HG02763 (cell line): ENCODE data around the gene CLK1.
"Not testable (repeated sequence)": the region's sequence is repeated elsewhere in the genome, so short reads cannot be mapped to it uniquely, and the experiment has no call there.

ENCODE experiments used
- ATAC-seq: cut with Tn5 transposase; IDR thresholded peaks from one replicate; pipeline ENCODE4 v1.9.1; 2021; ENCODE audit warnings: mild to moderate bottlenecking, moderate library complexity; ENCODE audit not compliant: unreplicated experiment

CLK1 gene

DNA sequence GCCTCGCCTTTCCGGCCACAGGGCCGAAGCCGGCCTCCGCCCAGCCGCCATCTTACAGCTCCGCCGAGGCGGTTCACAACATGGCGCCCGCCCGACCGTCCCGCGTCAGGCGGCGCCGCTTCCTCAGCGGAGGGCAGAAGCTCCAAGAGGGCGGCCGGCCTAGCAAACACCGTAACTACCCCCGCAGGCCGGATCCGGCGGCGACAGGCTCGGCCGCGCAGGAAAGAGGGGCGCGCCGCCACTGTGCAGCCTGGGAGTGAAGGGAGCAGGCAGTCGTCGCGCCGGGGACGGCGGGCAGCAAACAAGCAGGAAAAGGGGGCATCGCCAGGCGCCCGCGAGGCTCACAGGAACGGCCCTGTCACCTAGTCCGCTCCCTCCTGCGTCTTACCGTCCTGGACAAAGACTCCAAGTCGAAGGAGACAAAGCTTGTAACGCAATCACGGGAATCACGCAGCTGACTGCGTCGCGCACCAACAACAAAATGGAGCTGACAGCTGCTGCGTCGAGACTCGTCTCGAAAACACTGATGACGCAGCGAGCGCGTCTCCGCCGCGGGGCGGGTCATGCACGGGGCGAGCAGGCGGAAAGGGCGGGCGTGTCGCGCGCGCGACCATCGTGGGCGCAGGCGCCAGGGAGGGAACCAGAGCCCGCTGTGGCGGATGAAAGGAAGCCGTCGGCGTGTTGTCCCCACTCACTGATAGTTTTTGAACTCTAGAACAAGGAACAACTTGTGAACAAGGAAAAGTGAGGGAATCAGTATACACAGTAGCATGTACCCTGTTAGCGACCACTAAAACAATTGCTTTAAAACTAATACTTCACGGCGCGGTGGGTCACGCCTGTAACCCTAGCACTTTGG, at the start of gene CLK1:
Gene CLK1 (minus strand): TSS at position 483 of the 859 bp plus-strand sequence. CDS start 2,796 bp downstream, outside the sequence.
- peak; percentile 86 for ATAC-seq

- no peak for ATAC-seq
Measured at GRCh38 chr2:200913654-200914053, 49.2 kb upstream of the CLK1 start.

GRCh38 chr2:200909958-200910357, 45.5 kb upstream of the CLK1 start:
- no peak for ATAC-seq

DNA sequence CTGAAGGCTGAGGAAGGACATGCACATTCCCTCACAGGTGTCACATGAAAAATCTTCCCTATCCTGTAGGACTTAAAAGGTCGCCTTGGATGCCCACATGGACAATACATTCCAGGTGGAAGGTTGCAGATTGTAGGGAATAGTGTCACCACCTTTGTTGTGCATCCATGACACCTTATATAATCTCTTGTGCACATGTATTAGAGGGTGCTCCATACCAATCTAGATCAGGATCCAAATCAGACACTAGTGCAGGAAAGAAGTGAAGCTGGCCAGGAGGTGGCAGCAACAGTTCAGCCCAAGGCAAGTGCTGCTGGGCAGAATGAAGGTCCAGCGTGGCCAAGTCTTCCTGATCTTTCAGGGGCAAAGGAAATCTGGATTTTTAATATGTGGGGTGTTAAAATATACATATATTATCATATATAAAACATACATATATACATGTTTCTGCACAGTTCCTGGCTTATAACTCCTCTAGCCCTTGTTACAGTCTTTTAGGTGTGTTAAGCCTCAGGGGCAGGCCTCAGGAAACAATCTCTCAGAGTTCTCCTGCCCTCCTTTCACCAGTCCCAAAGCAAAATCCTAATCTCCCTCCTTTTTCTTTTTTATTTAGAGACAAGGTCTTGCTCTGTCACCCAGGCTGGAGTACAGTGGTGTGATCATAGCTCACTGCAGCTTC, 41.3 kb upstream of the CLK1 start:
- peak; percentile 44 for ATAC-seq

GRCh38 chr2:200901459-200902072, 37.1 kb upstream of the CLK1 start:
- ATAC-seq, result peak; percentile 84

GRCh38 chr2:200899482-200899881, 35.0 kb upstream of the CLK1 start:
- no peak for ATAC-seq

- peak; percentile 88 for ATAC-seq
Measured at GRCh38 chr2:200888704-200889625, 24.5 kb upstream of the CLK1 start, which contains the start of the genes NIF3L1 and PPIL3. NIF3L1 (plus strand) TSS chr2:200889371; CDS start chr2:200891944, 2,573 bp downstream. PPIL3 (minus strand) TSS chr2:200889077; CDS start chr2:200887615, 1,462 bp downstream.

- not testable (repeated sequence) for ATAC-seq
Measured at GRCh38 chr2:200881715-200882249, 17.3 kb upstream of the CLK1 start.

DNA sequence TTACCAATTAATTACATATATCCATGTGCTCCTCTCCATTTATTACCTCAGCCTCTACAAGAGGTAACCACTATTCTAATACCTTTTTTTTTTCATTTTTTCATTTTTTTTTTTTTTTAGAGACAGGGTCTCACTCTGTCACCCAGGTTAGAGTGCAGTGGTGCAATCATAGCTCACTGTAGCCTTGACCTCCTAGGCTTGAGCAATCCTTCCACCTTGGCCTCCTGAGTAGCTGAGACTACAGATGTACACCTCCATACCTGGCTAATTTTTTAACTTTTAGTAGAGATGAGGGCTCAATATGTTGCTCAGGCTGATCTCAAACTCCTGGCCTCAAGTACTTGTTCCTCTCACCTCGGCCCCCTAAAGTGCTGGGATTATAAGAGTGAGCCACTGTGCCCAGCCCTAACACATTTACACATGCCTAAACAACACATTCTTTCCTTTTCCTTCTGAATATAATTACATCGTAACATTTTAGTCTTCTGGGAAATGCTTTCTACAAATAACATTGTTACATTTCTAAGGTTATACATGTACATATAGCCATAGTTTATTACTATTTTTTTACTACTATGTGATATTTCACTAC, 13.9 kb upstream of the CLK1 start:
- ATAC-seq, result no peak

DNA sequence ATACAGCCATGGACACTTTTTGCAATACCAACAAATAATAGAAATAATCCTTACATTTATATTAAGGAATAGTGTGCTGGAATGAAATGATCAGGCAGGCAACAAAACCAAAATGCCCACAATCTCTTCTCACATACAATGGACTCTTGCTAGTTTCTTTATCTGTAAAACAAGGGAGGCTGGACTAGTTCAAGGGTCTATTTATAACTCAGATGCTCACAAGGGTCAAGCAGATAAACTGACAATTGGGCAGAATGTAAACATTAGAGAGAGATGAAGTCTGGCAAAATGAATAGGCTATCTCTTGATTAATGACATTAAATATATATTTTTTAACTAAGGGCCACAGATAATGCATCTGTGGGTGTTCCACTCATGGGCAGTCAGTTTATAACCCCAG, 13.0 kb upstream of the CLK1 start:
- no peak for ATAC-seq

DNA sequence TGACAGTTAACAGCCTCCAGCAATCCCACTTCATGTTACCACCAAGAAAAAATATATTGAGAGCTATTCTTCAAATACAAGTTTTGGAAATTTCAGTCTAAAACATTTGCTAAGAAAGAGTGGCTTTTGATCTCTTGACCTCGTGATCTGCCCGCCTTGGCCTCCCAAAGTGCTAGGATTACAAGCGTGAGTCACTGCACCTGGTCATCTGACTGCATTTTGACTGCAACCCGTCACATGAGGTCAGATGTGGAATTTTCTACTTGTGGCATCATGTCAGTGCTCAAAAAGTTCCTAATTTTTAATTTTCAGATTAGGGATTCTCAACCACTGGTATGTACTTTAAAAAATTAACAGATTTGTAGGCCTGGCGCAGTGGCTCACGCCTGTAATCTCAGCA, 9.1 kb upstream of the CLK1 start:
- ATAC-seq, result no peak

- no peak for ATAC-seq
Measured at GRCh38 chr2:200871151-200871550, 6.7 kb upstream of the CLK1 start.

GRCh38 chr2:200869014-200869413, 4.6 kb upstream of the CLK1 start:
- no peak for ATAC-seq

DNA sequence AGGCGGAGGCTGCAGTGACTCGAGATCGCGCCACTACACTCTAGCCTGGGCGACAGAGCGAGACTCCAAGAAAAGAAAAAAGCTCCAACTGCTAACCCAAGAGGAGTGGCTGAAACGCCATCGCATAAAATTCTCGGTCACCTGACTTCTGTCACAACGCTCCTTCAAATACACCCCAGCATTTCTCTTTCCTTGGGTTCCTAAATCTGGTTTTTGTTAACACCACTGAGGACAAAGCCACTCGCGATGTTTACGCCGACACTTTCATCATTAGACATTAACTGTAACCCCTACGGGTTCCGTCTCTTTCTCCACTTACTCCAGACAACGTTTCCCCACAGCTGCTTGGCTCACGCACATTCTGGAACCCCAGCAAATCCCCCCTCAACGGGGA, 679 bp downstream of the CLK1 start:
- ATAC-seq, result no peak

GRCh38 chr2:200862532-200863000, 1.9 kb downstream of the CLK1 start:
- ATAC-seq, result no peak

DNA sequence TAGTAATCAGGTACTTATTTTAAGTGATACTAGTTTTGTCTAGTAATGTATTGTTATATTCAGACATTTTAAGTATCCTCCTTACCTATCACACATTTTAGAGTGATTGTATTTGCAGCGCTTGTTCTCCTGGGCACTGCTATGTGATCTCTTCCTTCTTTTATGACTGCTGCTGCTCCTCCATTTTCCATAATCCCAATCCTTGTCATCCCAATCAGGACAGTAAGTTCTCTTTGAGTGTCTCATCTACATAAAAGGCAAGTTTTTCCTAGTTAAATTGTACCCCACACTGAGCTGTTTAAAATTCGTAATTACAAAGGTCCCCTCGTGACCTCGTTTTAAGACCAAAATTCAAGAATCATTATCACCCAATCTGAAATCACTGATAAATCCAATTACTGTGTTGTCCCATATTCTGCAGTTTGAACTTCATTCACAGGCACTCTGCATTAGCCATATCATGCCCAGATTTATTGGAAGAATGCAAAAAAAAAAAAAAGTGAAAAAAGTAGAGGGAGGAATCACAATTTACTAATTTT, 2.8 kb downstream of the CLK1 start:
- no peak for ATAC-seq

GRCh38 chr2:200860092-200860795, 4.2 kb downstream of the CLK1 start:
- no peak for ATAC-seq

- ATAC-seq, result no peak
Measured at GRCh38 chr2:200856806-200857205, 7.7 kb downstream of the CLK1 start.

DNA sequence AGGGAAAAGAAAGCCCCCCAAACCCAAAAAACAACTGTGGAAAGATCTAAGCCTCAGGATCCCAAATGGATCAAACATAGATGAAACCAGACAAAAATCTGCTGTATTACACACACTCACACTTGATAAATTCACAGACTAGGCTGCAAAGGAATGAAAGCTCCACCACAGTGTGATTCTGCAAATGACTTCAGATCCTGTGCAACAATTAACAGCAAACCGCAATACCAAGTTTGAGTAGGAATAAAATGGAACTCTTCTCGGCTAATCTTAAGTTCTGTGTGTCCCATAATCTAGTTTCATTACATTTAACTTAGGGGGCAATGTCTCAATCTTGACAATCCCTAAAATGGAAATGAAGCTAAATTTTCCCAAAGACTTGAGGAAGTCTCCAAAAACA, 11.9 kb downstream of the CLK1 start:
- ATAC-seq, result no peak
